Measurements from ENCODE around the gene WDR82.
A peak's percentile ranks its signal among the peaks of the same experiment; 100 is the strongest.

The WDR82 gene

DNA sequence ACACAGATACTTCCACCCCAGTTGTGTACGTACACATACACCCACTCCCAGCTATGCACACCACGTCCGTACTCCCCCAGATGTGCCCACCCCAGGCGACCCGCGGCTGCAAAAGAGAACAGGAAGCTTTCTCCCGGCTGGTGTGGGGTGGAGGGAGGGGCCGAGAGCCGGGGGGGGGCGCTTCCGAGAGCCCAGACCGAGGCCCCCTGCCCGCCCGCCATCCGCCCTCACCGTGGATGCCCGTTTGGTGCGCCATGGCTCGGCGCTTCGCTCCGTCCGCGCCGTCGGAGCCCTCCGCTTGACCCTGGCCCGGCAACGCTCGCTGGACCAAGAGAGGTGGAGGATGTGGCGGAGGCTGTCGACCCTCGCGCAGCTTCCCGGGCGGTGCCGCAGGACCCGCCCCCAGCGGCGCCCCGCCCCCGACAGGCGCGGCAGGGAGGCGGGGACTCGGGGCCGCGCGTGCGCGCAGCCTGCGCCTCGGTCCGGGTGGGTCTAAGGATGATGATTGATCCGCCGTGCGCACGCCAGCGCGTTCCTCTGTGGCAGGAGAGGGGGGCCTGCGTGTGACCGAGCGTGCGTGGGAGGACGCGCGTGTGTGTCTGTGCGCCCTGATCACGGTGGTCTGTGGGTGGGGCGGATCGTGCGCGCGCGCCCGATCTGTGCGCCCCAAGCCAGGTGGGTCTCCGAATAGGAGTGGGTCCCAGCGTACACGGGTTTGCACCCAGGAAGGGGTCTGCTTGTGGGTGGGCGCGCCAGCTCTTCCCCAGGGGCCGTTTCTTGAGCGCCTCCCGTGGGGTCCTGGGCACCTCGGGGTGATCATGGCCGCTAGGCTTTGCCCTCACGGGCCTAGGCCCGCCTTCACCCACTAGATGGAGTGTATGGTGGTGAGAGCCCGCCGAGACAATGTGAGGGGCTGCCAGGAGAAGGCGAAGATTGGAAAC lies 39.4 kb downstream of the WDR82 start, which contains the start of gene TWF2:
Gene TWF2 (minus strand): TSS at position 398 of the 941 bp plus-strand sequence. CDS start 142 bp downstream, at position 256.
- peak; percentile 75 for DNase-seq (ENCODE audit: low spot score)

DNA sequence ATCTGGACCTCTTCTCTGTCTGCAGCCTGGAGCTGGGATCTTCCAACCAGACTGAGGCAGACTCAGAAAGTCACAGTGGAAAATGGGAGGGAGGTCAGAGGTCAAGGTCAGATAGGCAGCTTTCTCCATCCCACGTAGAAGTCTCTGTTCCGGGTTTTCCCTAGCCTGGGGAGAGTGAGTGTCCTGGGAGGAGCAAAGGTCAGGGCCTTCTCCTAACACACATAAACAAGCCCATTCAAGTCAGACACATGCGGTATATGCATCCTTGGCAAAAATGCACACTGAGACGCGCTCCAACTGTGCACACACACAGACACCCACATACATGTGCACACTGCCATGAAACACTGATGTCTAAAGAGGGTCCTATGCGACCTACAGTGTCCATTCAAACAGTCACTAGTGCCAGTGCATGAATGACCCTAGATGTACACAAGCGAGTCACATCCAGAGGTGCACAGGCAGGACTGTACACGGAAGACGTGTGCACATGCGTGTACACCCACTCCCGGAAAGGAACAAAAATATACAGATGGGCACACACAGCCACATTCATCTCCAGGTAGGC lies 40.2 kb downstream of the WDR82 start:
- peak; percentile 38 for DNase-seq (ENCODE audit: low spot score)

DNA sequence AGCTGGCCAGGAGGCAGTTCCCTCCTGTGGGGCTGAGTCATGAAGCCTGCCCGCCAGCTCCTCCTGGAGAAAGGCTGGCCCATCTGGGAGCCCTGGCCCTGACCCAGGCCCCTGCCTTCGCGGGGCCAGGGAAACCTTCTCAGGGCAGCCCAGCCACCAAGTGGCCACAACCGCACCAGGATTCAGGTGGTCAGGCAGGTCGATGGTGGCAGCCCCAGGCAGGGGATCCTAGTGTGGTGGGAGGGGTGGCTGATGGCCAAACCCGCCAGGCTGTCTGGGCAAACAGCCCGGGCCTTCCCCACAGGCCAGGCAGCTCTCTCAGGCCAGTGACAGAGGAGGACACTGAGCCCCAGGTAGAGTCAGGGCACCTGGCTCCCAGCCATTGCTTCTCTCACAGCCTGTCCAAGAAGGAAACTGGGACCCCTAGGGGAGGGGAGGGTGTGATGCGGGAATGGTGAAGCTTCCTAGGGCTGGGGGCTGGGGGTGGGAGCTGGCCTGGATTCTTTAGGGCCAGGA lies 40.7 kb downstream of the WDR82 start:
- no peak for DNase-seq (ENCODE audit: low spot score)

DNA sequence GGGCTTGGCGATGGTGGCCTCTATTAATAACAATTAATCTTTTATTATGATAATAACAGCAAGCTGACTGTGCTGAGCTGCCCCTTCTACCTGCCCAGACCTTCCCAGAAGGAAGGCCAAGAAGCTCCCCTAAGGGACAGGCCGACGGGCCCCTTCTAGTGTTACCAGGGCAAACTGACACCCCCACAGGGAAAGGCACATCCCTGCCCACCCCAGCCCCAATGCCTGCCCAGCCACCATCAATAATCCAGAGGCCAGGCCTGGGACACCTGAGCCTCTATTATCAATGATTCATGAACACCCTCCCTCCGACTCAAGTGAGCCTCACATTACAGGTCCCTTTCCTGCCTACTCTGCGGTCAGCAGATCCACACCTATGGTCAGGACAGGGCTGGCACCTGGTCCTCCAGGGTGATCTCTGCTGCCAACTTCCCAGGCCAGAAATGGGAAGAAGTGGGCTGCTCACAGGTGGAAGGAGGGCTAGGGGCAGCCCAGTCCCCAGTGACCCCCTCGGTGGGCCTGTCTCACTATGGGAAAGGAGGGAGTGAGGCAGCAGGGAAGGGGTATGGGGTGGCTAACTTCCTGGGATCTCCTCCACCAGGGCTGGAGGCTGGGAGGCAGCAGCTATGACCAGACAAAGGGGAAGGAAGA lies 41.3 kb downstream of the WDR82 start:
- no peak for DNase-seq (ENCODE audit: low spot score)

DNA sequence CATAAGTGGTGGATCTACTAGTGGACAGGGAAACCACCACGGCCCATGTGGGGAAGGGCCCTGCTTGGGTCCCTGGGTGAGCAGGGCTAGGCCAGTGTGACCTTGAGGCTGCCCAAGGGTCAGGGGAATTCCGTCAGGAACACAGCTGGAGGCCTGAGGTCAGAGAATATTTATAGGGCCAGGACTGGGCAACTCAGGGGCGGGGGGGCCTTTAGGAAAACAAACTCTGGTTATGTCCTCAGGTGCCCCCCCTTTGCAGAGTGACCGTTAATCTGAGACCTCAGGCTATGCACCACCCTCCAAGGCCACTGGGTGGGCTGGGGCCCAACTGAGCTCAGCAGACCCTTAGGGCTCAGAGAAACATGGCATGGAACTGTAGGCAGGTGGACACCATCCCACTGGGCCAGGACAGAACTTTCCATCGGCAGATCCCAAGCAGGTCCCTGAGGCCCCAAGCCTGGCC lies 42.0 kb downstream of the WDR82 start:
- DNase-seq (ENCODE audit: low spot score): no peak

DNA sequence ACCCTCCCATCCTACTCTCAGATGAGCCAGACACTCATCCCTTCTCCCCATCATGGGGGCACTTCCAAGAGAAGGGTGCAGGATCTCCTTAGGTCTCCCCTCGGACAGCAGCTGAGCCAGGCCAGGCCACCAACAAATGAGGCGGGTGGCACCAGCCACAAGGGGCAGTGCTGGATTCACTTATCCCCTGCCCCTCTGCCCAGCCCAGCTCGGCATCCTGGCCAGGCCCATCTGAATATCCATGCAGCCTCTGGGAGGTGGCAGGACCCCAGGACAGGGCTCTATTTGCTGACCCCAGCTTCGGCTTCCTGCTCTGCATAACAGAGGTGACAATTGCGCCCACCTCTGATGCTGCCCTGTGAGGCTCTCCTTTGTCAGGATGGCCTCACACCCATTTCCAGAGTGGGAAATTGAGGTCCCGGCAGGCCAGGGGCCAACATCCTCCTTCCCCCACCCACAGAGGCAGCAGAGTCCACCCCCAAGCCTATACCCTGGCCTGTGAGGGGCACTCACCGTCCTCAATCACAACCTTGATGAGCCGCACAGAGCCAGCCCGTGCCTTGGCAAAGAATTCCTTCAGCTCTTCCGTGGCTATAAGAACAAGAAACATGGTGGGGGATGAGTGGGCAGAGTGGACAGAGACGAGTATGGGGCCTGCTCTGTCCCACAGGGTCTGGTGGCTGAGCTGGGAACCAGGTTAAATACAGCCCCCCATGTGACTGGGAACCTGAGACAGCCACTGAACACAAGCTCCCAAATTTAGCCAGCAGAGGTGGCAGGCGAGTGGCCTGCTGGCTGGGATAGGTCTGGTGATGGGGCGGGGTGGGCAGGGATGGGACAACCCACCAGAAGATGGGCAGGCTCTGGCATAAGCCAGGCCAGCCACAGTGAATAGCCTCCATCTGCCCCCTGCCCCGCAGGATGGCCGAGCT lies 43.7 kb downstream of the WDR82 start:
- DNase-seq (ENCODE audit: low spot score): no peak

DNA sequence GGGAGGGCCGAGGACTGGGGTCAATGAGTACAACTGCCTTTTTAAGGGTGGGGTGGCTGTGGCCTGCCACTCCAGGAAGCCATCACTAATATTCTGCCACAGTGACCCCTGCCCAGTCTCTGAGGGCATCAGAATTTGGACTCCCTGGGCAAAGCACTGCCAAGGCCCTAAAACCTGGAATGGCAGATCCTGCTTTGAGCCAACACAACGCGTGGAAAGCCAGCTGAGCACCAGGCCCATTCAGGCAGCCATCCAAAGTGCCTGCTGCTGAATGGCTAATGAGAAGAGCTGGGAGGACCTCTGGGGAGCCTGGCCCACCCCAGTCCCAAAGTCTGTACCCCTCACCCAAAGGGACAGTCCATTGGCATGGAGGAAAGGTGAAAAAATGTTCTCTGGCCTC lies 44.5 kb downstream of the WDR82 start:
- no peak for DNase-seq (ENCODE audit: low spot score)

DNA sequence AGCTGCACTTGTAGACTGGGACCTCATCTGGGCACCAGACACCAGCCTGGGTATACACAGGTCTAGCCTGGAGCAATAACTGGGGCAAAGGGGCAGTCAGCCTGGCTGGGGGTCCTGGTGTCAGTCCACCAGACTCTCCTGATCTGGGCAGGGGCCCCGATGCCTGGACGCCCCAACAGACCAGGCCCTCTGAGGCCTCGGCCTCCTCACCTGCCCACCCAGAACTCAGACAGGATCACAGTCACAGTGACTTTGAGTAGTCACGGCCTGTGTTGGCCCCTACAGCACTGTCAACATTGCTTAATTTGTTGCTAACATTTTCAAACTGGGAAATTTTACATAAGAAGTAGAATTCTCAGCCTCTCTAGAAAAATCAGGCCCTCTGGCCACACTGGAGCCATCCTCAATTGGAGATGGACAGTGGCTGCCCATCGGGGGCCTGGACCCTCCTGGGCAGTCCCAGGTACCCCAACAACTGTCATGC lies 45.3 kb downstream of the WDR82 start:
- no peak for DNase-seq (ENCODE audit: low spot score)

DNA sequence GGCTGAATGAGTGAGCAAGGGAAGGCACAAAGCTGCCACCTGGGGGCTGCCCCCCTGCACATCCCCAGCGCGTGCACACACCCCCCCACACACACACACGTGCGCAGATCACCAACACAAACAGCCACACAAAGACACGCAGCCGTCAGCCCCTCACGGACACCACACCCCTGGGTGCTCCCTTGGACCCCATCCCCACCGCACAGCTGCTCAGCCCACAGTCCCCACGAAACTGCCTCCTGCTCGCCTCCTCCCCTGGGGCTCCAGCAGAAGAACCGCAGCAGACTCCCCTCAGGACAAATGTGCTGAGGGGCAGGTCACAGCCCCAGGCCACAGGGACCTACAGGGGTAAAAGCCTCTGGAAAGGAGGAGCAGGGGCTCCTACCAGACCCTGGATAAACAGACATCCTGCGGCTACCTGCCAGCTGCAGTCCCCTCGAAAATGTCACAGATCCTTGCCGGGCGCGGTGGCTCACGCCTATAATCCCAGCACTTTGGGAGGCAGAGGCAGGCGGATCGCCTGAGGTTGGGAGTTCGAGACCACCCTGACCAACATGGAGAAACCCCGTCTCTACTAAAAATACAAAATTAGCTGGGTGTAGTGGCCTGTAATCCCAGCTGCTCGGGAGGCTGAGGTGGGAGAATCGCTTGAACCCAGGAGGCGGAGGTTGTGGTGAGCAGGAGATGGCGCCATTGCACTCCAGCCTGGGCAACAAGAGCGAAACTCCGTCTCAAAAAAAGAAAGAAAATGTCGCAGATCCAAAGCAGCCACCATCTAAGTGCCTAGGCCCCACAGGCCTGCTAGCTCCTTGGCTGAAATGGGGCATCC lies 46.0 kb downstream of the WDR82 start:
- DNase-seq (ENCODE audit: low spot score): no peak

DNA sequence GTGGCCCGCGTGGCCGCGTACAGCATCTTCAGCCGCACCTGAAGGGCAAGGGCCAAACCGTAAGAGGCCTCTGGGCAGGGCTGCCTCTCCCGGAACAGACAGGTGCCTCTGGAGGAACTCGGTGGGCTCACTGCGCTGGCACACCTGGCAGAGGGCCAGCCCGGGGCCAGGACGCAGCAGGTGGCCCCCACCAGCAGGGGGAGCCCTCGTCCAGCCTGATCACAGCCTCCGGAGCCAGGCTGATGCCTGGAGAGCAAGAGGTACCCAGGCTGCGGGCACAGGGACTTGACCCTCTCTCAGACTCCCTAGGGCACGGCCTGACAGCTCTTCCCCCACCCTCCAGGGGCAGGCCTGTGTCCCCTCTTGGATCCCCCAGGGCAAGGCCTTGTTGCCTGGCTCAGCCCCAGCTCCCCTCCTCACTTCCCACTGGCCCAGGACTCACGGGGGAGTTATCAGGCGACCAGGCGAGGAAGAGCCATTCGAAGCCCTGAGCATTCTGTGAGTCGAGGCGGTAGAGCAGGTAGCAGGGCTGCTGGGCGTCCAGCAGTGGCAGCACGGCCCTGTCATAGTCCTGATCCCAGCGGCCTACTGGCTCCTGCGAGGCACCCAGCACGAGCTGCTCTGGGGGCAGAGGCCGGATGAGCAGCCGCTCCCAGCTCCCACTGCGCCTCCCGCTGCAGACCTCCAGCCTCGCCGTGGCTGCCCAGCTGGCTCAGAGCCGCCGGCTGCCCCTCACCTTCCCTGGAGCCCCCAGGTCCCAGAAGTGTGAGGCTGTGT lies 46.8 kb downstream of the WDR82 start:
- DNase-seq (ENCODE audit: low spot score): peak; percentile 39

DNA sequence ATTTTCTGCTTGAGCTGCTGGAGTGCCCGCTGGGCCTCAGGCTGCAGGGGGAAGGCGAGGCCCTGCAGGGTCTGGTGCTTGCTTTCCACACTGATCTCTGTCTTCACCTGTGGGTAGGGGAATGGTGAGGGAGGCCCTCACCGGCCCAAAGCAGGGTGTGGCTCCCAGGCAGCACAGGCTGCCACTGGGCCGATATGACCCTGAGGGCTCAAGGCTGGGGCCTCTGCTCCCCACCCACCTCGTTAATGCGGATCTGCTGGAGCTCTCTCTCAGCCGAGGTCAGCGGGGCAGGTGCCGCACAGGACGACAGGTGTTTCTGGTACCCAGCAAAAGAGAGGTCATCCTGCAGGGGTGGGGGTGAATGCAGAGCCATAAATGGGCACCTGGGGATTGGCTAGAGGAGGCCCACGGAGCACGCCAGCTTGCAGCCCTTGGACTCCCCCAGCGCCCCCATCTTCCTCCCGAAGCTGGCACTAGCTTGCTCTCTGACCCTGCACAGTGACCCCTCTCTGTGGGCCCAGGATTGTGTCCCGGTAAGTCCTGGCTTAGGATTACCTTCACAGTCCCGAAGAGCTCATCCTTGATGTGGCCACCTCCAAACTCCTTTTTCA lies 47.5 kb downstream of the WDR82 start:
- no peak for DNase-seq (ENCODE audit: low spot score)

DNA sequence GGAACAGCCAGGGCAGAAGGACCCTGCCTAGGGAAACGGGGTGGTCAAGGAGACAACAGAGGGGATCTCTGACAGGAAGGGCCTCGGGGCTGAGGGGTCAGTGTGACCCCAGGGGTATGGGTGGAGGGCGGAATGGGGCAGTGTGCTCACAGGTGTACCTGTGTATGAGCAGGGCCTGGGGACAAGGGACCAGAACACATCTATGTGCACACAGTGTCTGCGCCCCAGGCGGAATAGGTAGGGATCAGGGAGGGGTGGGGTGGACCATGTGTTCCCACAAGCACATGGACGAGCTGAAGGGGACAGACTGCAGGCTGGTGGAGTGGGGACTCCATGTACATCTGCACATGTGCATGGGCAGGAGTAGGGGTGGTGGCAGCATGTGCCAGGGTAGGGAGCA lies 48.0 kb downstream of the WDR82 start:
- DNase-seq (ENCODE audit: low spot score): no peak

DNA sequence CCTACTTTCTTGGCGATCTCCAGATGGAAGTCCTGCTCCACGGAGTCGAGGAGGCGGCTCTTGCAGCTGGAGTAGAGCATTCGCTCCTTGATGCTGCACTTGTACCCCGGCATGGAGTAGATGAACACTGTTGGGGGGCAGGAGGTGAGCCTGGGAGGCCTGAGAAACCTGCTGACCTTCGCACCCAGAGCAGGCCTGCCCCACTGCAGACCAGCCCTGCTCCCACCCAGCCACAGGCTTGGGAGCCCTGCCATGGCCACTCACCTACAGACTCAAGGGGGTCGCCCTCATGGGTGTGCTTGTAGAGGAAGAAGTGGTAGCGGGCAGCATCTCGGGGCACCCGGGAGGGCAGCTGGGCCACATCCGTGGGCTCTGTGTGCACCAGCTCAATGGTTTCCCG lies 48.8 kb downstream of the WDR82 start:
- no peak for DNase-seq (ENCODE audit: low spot score)

DNA sequence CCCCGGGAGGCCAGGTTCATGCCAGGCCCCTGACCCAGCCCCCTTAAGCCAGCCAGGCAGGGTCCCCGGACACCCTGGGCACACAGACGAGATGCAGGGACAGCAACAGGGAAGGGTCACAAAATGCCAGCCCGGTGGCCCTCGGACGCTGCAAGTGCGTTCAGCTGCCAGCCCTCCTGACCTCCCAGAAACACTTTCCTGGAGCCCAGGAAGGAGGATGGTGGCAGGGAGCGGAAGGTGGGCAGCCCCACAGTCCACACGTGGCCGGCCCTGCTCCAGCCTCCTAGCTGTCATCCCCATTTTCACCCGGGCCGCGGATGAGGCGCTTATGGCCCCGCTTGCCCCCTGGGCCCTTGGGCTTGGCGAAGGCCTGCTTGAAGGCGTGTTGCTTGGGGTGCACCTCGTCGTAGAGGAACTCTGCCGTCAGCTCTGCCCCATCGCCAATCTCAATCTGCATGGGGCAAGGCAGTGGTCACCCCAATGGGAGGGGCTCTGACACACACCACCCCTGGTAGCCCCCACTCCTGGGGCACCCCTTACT lies 49.6 kb downstream of the WDR82 start:
- DNase-seq (ENCODE audit: low spot score): no peak

DNA sequence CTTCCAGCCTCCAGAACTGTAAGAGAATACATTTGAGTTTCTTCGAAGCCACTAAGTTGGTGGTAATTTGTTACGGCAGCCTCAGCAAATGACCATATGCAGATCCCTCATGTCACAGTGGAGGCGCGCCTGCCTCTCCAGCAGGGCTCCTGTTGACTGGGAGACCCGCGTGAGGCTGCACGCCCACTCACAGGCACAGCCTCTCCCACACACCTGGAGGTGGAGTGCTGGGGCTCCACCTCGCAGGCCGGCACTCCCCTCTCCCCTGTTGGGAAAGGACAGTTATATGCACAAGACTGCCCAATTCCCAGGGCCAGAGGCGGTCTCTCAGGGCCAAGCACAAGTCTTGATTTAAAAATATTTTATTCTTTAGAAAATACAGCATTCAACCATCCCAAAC lies 50.2 kb downstream of the WDR82 start:
- no peak for DNase-seq (ENCODE audit: low spot score)

DNA sequence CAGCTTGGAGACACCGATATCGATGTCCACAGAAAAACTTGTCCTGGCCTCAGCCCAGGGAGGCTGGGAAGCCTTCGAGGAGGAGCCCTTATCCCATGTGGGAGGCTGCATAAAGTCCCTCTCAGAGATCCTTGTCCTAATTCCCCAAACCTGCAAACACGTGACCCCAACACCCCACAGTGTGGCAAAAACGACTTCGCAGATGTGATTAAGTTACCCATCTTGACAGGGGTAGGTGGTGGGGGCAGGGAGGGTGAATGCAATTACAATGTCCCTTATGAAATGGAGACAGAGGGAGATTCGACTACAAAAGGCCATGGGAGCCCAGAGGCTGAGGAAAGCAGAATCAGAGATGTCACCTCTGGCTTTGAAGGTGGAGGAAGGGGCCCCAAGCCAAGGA lies 50.7 kb downstream of the WDR82 start:
- no peak for DNase-seq (ENCODE audit: low spot score)

DNA sequence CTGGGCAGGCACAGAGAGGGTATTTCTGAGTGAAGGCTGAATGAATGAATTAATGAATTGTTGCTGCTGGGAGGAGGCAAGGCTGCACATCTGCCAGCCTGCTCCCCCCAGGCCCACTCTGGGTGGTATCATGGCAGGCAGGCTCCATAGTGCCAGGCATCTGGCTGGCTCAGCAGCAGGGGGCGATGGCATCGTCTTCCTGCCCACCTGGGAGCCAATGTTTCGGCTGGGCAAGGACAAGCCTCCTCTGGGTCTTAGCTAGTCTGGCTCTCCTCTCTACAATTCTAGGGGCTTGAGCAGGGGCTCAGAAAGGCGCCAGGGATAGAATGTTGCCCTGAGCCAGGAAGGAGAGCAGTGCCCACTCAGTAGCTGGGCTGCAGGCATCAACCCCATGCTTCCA lies 51.3 kb downstream of the WDR82 start:
- no peak for DNase-seq (ENCODE audit: low spot score)

DNA sequence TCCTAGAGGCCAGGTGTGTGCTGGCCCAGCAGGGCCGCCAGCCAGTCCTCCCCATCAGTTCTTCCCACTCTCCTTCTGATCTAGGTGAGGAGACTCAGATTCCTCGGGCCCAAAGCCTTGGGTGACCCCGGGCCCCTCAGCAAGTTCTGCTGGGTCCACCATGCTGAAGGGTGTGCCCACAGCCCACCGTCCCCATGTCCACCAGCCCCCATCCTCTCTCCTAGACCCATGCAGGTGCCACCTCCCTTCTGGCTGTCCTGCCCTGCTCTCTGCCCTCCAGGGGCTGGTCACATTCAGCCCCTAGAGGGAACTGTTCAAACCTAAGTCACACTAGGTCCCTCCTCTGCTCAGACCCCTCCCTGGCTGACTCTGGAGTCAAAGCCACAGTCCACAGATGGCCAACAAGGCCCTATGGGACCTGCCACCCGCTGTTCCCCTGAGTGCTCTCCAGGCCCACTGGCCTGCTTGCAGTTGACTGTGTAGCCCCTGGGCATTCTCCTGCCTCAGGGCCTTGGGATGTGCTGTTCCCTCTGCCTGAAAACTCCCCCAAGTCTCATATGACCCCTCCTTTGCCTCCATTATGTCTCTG lies 52.1 kb downstream of the WDR82 start:
- DNase-seq (ENCODE audit: low spot score): no peak
